GM12801 (cell line): ENCODE measurements around the gene SLC30A3.

Experiments
- CTCF ChIP-seq: IDR thresholded peaks from one replicate; pipeline ENCODE4 v1.5.1; 2011; ENCODE audit warnings: control low read depth; ENCODE audit not compliant: insufficient read length; ENCODE audit errors: extremely low read depth

SLC30A3 gene

GRCh38 chr2:27294928-27295327 lies 32.1 kb upstream of the SLC30A3 start:
- no peak for TF ChIP-seq CTCF

- no peak for TF ChIP-seq CTCF
Measured at GRCh38 chr2:27291865-27292264, 29.0 kb upstream of the SLC30A3 start.

GRCh38 chr2:27290549-27290948 lies 27.7 kb upstream of the SLC30A3 start:
- TF ChIP-seq CTCF, result no peak

GRCh38 chr2:27288610-27289009 lies 25.8 kb upstream of the SLC30A3 start:
- no peak for TF ChIP-seq CTCF

- no peak for TF ChIP-seq CTCF
Measured at GRCh38 chr2:27285481-27285880, 22.6 kb upstream of the SLC30A3 start.

GRCh38 chr2:27284996-27285395 lies 22.1 kb upstream of the SLC30A3 start:
- TF ChIP-seq CTCF, result no peak

GRCh38 chr2:27282892-27283291 lies 20.0 kb upstream of the SLC30A3 start:
- TF ChIP-seq CTCF, result no peak
